ENCODE measurements around the gene C1orf35. TPM values are rescaled to one million over a fixed set of nuclear protein-coding genes. Genes with fewer than 3 reads are reported as not detected.

The C1orf35 gene
- total RNA-seq, 2 experiments from 2014 or later: 14.4 to 24.4 TPM

GRCh38 chr1:228105270-228105995 is 2.3 kb upstream of the C1orf35 start:
- Mint-ChIP-seq H3K4me1 (peaks cover 49% of the 10 kb centered on the region), H3K27me3 (no peaks in the 10 kb centered on the region), H3K4me3 (no peak overlapping the region), H3K9me3 (no peaks in the 10 kb centered on the region), H3K27ac (no peak overlapping the region), H3K36me3 (ENCODE audit: low read depth) (peaks cover 9% of the 10 kb centered on the region)
- POLR2A ChIA-PET: no interaction called here
- CTCF ChIA-PET: interaction anchor here (1.5 to 2.3 kb wide), 2 partner anchors 61 kb away, joined by 5 read pairs; no protein-coding TSS in a partner anchor
- no peak for DNase-seq

GRCh38 chr1:228104526-228105269 is 1.6 kb upstream of the C1orf35 start:
- H3K9me3 Mint-ChIP-seq: no peaks in the 10 kb centered on the region
- peaks cover 9% of the 10 kb centered on the region for H3K36me3 Mint-ChIP-seq (ENCODE audit: low read depth)
- ChIA-PET POLR2A (no interaction called here), CTCF (interaction anchor here (1.0 to 2.3 kb wide), 2 partner anchors 14 to 62 kb away, joined by 4 to 5 read pairs; no protein-coding TSS in a partner anchor)
- H3K4me1 Mint-ChIP-seq: peaks cover 43% of the 10 kb centered on the region
- DNase-seq: no peak
- H3K27me3 Mint-ChIP-seq: no peaks in the 10 kb centered on the region
- peak overlapping the region; percentile 97 for H3K27ac Mint-ChIP-seq
- peak overlapping the region; percentile 93 for H3K4me3 Mint-ChIP-seq

GRCh38 chr1:228101994-228102790 is 933 bp downstream of the C1orf35 start:
- Mint-ChIP-seq H3K4me3 (peak overlapping the region; percentile 93), H3K27me3 (no peaks in the 10 kb centered on the region), H3K4me1 (peaks cover 29% of the 10 kb centered on the region), H3K9me3 (no peaks in the 10 kb centered on the region), H3K27ac (peak overlapping the region; percentile 97), H3K36me3 (ENCODE audit: low read depth) (peaks cover 23% of the 10 kb centered on the region)
- CTCF ChIA-PET: interaction anchor here (0.9 kb wide), 1 partner anchor 10 kb away, joined by 4 read pairs; no protein-coding TSS in a partner anchor
- POLR2A ChIA-PET: no interaction called here
- DNase-seq: peak; percentile 60

GRCh38 chr1:228101614-228101993 is 1.5 kb downstream of the C1orf35 start:
- Mint-ChIP-seq H3K4me1 (peaks cover 29% of the 10 kb centered on the region), H3K27ac (peak overlapping the region; percentile 70), H3K36me3 (ENCODE audit: low read depth) (peaks cover 25% of the 10 kb centered on the region), H3K9me3 (no peaks in the 10 kb centered on the region), H3K4me3 (peak overlapping the region; percentile 93), H3K27me3 (no peaks in the 10 kb centered on the region)
- CTCF ChIA-PET: interaction anchor here (0.9 kb wide), 1 partner anchor 9 kb away, joined by 4 read pairs; no protein-coding TSS in a partner anchor
- no peak for DNase-seq
- POLR2A ChIA-PET: no interaction called here

GRCh38 chr1:228100822-228101613 is 2.1 kb downstream of the C1orf35 start:
- Mint-ChIP-seq H3K9me3 (no peaks in the 10 kb centered on the region), H3K27ac (peak overlapping the region; percentile 70), H3K4me1 (peaks cover 28% of the 10 kb centered on the region), H3K27me3 (no peaks in the 10 kb centered on the region), H3K4me3 (peak overlapping the region; percentile 93), H3K36me3 (ENCODE audit: low read depth) (peaks cover 27% of the 10 kb centered on the region)
- POLR2A ChIA-PET: no interaction called here
- CTCF ChIA-PET: interaction anchor here (2.1 kb wide), 1 partner anchor 10 kb away, joined by 8 read pairs; no protein-coding TSS in a partner anchor
- no peak for DNase-seq

- CTCF ChIA-PET: interaction anchor here (1.7 to 2.1 kb wide), 3 partner anchors 8 to 31 kb away, joined by 3 to 8 read pairs (median 5); no protein-coding TSS in a partner anchor
- POLR2A ChIA-PET: no interaction called here
- no peak overlapping the region for H3K27ac Mint-ChIP-seq
- H3K36me3 Mint-ChIP-seq (ENCODE audit: low read depth): peaks cover 42% of the 10 kb centered on the region
- no peaks in the 10 kb centered on the region for H3K27me3 Mint-ChIP-seq
- no peak overlapping the region for H3K4me3 Mint-ChIP-seq
- DNase-seq: no peak
- peaks cover 14% of the 10 kb centered on the region for H3K9me3 Mint-ChIP-seq
- H3K4me1 Mint-ChIP-seq: peaks cover 29% of the 10 kb centered on the region
These were observed 3.8 kb downstream of the C1orf35 start for GRCh38 chr1:228099331-228099732.

- Mint-ChIP-seq H3K27ac (no peak overlapping the region), H3K27me3 (no peaks in the 10 kb centered on the region), H3K4me3 (no peak overlapping the region), H3K9me3 (peaks cover 19% of the 10 kb centered on the region), H3K36me3 (ENCODE audit: low read depth) (peaks cover 45% of the 10 kb centered on the region), H3K4me1 (peaks cover 20% of the 10 kb centered on the region)
- ChIA-PET CTCF (interaction anchor here (1.1 to 1.8 kb wide), 2 partner anchors 32 to 556 kb away, joined by 3 to 5 read pairs; no protein-coding TSS in a partner anchor), POLR2A (no interaction called here)
- no peak for DNase-seq
These were observed 4.7 kb downstream of the C1orf35 start for GRCh38 chr1:228098323-228098931.

GRCh38 chr1:228097333-228098081 is 5.6 kb downstream of the C1orf35 start:
- H3K27ac Mint-ChIP-seq: no peak overlapping the region
- CTCF ChIA-PET: interaction anchor here (1.8 kb wide), 1 partner anchor 33 kb away, joined by 5 read pairs; no protein-coding TSS in a partner anchor

GRCh38 chr1:228096416-228097332 is 6.5 kb downstream of the C1orf35 start:
- Mint-ChIP-seq H3K27me3 (no peaks in the 10 kb centered on the region), H3K4me3 (no peak overlapping the region), H3K36me3 (ENCODE audit: low read depth) (peaks cover 59% of the 10 kb centered on the region), H3K9me3 (peaks cover 19% of the 10 kb centered on the region), H3K27ac (no peak overlapping the region), H3K4me1 (peaks cover 19% of the 10 kb centered on the region)
- DNase-seq: no peak
- ChIA-PET POLR2A (no interaction called here), CTCF (no interaction called here)

More at GRCh38 chr1:228097333-228098081, 5.6 kb downstream of the C1orf35 start:
- peaks cover 50% of the 10 kb centered on the region for H3K36me3 Mint-ChIP-seq (ENCODE audit: low read depth)
- H3K27me3 Mint-ChIP-seq: no peaks in the 10 kb centered on the region
- H3K4me3 Mint-ChIP-seq: no peak overlapping the region
- POLR2A ChIA-PET: no interaction called here
- H3K4me1 Mint-ChIP-seq: peaks cover 17% of the 10 kb centered on the region
- no peak for DNase-seq
- peaks cover 19% of the 10 kb centered on the region for H3K9me3 Mint-ChIP-seq

- DNase-seq: no peak
These were observed 7.2 kb downstream of the C1orf35 start for GRCh38 chr1:228095938-228096337.

More at GRCh38 chr1:228095938-228096337, 7.2 kb downstream of the C1orf35 start:
- H3K4me3 Mint-ChIP-seq: no peak overlapping the region
- H3K9me3 Mint-ChIP-seq: peaks cover 19% of the 10 kb centered on the region
- H3K27ac Mint-ChIP-seq: no peak overlapping the region
- no peaks in the 10 kb centered on the region for H3K27me3 Mint-ChIP-seq
- peaks cover 19% of the 10 kb centered on the region for H3K4me1 Mint-ChIP-seq
- H3K36me3 Mint-ChIP-seq (ENCODE audit: low read depth): peaks cover 66% of the 10 kb centered on the region
- ChIA-PET CTCF (interaction anchor here (1.2 kb wide), 1 partner anchor 9 kb away, joined by 4 read pairs; no protein-coding TSS in a partner anchor), POLR2A (no interaction called here)

Data from activated CD4-positive, alpha-beta T cell treated with anti-CD3 and anti-CD28 coated beads, Interleukin-2, amount 10 ng/mL, durations not matched to agents 7 days and 5 days (primary cell).